Stomach (tissue), 4 donors: ENCODE measurements around the gene ABCC1.

Source experiments
- EP300 ChIP-seq: sonication (generic); formaldehyde crosslinking; IDR thresholded peaks from one replicate; pipeline ENCODE4 v1.6.1; 2017; ENCODE audit warnings: antibody characterized with exemption
- POLR2A ChIP-seq, 4 donors: fragments of 450-650 bp; IDR thresholded peaks; one replicate each; pipeline ENCODE4 v1.6.1; 2016; ENCODE audit warnings: antibody characterized with exemption in 4 of 4, control low read depth in 2 of 4, mild to moderate bottlenecking in 1 of 4, moderate library complexity in 1 of 4
- TF ChIP-seq, protein P1 (sequence below), 7 experiments: fragments of 450-650 bp in 4 of 7; fragments of 200-600 bp in 3 of 7; sonication (generic) in 3 of 7; IDR thresholded peaks; one replicate each; pipeline ENCODE4 v1.5.1; 2016 to 2019; ENCODE audit warnings: antibody characterized with exemption in 7 of 7, control low read depth in 2 of 7, mild to moderate bottlenecking in 1 of 7

DNA sequence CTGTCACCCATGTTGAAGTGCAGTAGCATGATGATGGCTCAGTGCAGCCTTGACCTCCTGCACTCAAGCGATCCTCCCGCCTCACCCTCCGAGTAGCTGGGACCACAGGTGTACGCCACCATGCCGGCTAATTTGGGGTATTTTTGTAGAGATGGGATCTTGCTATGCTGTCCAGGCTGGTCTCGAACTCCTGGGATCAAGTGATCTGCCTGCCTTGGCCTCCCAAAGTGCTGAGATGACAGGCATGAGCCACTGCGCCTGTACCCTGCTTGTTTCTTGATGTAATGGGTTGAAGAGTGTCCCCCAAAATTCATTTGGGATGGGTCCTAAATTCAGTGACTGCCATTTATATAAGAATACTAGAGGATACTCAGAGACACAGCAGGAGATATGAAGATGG, 216.7 kb downstream of the ABCC1 start:
- TF ChIP-seq EP300 (no peak), POLR2A (IDR thresholded peaks at IDR 0.05) (no peak)
- TF ChIP-seq, protein P1, sequence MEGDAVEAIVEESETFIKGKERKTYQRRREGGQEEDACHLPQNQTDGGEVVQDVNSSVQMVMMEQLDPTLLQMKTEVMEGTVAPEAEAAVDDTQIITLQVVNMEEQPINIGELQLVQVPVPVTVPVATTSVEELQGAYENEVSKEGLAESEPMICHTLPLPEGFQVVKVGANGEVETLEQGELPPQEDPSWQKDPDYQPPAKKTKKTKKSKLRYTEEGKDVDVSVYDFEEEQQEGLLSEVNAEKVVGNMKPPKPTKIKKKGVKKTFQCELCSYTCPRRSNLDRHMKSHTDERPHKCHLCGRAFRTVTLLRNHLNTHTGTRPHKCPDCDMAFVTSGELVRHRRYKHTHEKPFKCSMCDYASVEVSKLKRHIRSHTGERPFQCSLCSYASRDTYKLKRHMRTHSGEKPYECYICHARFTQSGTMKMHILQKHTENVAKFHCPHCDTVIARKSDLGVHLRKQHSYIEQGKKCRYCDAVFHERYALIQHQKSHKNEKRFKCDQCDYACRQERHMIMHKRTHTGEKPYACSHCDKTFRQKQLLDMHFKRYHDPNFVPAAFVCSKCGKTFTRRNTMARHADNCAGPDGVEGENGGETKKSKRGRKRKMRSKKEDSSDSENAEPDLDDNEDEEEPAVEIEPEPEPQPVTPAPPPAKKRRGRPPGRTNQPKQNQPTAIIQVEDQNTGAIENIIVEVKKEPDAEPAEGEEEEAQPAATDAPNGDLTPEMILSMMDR (IDR thresholded peaks at IDR 0.05) = no peak
